Measurements from ENCODE around the gene REEP5. TPM values are rescaled to one million over a fixed set of nuclear protein-coding genes. Genes with fewer than 3 reads are reported as not detected.
A peak's percentile ranks its signal among the peaks of the same experiment; 100 is the strongest.
"Not testable (repeated sequence)": the region's sequence is repeated elsewhere in the genome, so short reads cannot be mapped to it uniquely, and the experiment has no call there.

REEP5 gene
- polyA plus RNA-seq, 5 donors: 66.5 to 83.6 (median 78.1) TPM

GRCh38 chr5:112892776-112893175 lies 29.3 kb downstream of the REEP5 start:
- DNase-seq: no peak

GRCh38 chr5:112892066-112892465 lies 30.0 kb downstream of the REEP5 start:
- DNase-seq: not testable (repeated sequence)

DNA sequence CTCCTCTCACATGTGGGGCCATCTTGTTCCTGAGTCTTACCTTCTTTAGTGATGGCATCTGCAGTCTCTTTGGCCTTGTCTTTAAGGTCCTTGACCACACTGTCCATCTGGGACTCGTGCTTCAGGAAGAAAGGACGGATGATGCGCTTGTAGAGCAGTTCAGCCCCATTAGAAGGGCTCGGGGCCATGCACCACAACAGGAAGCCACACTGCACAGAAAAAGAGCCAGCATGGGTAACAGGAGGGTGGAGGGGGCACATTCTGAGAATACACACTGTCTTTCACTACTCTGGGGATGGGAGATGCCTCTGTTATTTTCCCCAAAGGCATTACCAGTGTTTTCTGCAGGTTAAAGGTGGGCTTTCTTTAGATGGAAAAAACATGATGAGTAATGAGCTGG lies 35.1 kb downstream of the REEP5 start:
- no peak for DNase-seq

GRCh38 chr5:112885001-112885400 lies 37.0 kb downstream of the REEP5 start:
- no peak for DNase-seq

- no peak for DNase-seq
Observed at GRCh38 chr5:112883192-112883591, 38.8 kb downstream of the REEP5 start.

DNA sequence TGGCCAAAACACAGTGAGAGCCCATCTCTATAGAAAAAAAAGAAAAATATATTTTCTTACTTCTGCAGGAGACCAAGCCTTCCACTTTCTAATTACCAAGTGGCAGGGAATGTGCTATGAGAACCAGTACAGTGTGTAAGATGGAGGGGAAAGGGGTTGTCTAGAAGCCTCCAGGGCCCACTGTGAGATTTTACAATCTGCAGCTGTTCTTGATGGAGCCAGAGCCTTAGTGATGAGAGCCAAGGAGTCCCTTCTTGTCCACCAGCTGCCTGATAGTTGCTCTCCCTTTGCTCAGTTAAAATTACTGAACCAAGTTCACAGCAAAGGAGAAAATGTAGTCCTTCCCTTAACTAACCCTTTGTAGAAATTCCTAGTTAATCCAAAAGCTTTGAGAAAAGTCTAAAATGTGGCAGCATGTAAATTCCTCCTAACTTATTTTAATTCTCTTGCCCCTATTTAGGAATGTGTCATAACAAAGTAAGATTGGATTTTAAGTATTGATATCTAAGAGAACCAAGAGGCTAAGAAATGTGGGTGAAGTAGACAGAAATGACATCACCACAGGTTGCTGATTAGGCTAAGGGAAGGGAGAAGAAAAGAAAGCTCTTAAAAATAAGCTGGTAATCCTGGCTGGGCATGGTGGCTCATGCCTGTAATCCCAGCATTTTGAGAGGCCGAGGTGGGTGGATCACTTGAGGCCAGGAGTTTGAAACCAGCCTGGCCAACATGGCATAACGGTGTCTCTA lies 41.6 kb downstream of the REEP5 start:
- peak in 1 of 2 donors; percentile 10 for DNase-seq

DNA sequence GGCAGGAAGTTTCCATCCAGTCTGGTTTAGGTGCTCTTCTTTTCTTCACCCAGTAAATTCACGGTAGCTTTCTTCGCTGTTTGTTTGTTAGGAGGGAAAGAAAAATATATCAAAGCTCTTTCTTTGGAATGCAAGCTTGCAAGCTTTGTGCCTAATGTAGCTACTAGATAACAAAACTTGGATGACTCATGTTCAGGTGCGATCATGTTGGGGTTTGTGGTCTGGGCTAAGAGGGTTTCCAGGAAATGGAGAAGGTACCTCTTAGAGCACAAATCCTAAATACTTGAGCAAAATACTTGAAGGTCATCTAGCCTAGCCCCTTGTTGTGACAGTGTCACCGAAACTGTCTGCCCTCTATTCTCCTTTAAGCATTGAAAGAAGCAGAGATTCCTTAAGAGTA lies 43.3 kb downstream of the REEP5 start:
- DNase-seq: no peak

DNA sequence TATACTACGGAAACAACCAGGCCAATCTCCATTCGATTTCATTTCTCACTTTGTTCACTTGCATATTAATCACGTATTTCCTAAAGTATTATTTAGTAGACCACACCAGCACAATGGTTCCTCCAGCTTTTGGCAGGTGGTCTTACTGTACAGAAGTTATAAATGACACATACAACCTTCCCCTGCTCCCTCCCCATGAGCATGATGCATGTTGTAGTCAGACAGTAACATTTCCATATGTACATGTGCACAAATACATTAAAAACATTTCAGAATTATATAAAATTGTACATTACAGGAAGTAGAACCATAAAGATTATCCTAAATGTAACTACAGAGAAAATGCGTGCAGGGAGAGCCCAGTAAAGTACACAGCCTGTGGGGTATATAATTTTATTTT lies 43.9 kb downstream of the REEP5 start:
- no peak for DNase-seq

DNA sequence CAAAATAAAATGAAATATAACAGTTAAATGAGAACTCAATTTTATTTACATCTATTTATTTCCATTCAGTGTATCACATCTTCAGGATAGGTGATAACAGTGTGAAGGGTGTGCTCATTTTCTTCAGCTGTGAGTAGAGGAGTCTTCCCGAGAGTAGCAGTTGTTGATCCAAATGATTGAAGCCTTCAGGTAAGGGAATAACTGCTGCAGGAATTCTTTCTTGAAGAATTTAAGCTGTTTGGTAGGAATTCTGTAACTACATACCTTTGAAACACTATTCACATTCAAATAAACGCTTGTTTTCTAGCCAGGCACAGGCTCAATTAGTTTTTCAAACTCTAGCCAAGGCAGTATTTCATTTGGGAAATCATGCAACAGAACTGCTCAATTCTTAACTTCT lies 45.7 kb downstream of the REEP5 start:
- DNase-seq: no peak

DNA sequence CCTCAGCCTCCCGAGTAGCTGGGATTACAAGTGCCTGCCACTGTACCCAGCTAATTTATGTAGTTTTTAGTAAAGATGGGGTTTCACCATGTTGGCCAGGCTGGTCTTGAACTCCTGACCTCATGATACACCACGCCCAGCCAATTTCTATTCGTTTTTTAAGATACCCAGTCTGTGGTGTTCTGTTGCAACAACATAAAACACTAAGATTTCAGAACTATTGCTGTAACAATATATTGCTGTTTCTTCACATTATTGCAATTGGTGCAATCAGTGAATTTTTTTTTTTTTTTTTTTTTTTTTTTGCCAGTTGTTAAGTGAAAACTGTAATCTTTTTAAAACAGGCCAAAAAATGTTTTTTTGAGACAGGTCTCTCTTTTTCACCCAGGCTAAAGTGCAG lies 51.1 kb downstream of the REEP5 start:
- no peak for DNase-seq

DNA sequence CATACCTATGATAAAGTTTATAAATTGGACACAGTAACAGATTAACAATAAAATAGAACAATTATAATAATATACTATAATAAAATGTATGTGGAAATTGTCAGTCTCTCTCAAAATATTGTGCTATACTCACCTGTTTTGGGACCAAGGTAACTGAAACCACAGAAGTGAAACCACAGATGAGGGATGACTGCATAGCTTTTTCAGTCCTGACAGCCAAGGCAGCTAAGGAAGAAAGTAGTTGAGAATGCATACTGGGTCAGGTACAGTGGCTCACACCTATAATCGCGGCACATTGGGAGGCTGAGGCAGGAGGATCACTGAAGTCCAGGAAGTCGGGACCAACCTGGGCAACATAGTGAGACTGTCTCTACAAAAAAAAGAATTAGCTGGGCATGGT lies 52.1 kb downstream of the REEP5 start:
- DNase-seq: no peak

DNA sequence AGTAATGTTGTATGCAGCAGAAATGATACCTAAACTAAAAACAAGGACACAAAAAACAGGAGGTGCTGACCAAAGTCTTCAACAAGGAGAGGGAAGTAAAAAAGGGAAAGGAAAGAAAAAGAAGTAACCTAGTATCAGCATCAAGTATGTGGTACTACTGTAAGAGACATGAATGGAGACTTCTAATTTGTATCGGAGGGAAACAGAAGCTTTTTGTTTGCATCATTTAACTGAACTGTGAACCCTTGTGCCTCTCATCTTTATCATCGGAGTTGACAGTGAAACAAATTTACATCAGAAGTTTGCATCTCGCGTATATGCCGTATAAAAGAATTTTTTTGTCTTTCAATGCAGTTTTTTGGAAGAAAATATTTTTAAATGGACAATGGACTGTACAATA lies 54.6 kb downstream of the REEP5 start:
- no peak for DNase-seq

GRCh38 chr5:112866739-112867138 lies 55.3 kb downstream of the REEP5 start:
- DNase-seq: no peak

GRCh38 chr5:112865128-112865527 lies 56.9 kb downstream of the REEP5 start:
- DNase-seq: no peak

DNA sequence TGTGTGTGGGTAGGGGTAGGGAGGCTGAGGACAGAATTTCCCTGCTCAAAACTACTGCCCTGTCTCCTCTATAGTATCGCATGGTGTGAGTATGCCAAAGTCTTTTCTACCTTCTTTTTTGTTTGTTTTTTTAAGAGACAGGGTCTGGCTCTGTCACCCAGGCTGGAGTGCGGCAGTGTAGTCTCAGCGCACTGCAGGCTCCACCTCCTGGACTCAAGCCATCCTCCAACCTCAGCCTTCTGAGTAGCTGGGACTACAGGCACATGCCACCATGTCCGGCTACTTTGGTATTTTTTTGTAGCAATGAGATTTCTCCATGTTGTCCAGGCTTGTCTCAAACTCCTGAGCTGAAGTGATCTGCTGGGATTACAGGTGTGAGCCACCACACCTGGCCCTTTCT lies 58.5 kb downstream of the REEP5 start:
- DNase-seq: no peak

- no peak for DNase-seq
Observed at GRCh38 chr5:112862085-112862484, 59.9 kb downstream of the REEP5 start.

GRCh38 chr5:112861638-112861985 lies 60.4 kb downstream of the REEP5 start:
- no peak for DNase-seq

DNA sequence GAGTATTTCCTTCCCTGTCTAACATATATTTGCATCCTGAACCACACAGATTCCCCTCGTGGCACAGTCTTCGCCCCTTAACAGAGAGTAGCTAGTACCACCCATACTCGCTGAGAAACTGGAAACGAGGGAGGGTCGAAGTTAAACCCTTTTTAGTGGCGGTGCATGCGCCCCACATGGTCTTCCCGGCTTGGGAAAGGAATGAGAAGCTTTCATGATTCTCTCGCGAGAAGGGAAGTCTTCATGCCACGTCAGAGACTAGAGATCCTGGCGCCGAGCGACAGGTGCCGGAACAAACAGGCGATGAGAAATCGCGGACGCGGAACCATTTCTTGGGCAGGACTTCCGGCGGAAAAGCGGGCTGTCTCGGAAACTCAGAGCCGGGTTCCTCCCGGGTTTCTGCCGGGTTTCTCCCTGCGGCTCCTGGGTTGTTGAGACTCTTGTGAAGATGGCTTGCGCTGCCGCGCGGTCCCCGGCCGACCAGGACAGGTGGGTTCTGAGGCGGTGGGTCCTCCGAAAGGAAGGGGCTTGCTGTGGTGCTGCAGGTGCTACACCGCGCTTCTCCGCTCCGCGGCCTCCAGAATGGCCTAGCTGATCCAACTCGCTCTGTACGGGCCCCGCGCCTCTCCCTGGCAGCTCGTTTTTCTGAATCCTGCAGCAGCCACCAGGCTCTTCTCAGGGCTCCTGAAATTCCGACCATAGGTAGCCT lies 60.9 kb downstream of the REEP5 start, which contains the start of gene SRP19:
Gene SRP19 (plus strand): TSS at position 359 of the 709 bp plus-strand sequence. CDS start 90 bp downstream, at position 449.
- peak; percentile 93 to 95 for DNase-seq

DNA sequence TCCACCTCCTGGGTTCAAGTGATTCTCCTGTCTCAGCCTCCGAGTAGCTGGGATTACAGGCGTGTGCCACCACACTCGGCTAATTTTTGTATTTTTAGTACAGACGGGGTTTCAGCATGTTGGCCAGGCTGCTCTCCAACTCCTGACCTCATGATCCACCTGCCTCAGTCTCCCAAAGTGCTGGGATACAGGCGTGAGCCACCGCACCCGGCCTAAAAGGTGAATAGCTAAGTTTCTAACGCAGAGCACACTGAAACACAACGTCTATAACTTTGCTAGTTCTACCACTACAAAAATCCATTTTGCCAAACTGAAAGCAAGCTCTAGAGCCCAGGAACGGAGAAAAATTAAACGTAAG lies 61.5 kb downstream of the REEP5 start:
- DNase-seq: not testable (repeated sequence)

GRCh38 chr5:112857866-112858265 lies 64.2 kb downstream of the REEP5 start:
- DNase-seq: no peak

- no peak for DNase-seq
Observed at GRCh38 chr5:112854651-112855050, 67.4 kb downstream of the REEP5 start.

DNA sequence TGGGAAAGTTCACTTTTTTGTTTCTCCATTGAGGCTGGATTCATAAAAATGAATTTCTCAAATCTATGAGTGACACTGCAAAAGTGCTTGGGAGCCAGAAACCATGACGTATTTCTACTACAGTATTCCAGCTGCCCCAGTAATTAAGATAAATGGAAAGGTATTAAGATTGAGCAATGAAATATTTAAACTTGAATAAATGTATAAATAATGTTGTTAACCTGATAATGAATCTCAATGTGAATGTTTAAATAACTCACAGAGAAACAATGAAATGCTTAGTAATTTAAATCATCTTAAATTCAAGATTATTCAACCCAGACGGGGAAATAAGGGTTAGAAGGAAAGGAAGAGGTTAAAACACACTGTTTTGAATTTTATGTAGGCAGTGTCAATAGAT lies 72.1 kb downstream of the REEP5 start:
- no peak for DNase-seq

DNA sequence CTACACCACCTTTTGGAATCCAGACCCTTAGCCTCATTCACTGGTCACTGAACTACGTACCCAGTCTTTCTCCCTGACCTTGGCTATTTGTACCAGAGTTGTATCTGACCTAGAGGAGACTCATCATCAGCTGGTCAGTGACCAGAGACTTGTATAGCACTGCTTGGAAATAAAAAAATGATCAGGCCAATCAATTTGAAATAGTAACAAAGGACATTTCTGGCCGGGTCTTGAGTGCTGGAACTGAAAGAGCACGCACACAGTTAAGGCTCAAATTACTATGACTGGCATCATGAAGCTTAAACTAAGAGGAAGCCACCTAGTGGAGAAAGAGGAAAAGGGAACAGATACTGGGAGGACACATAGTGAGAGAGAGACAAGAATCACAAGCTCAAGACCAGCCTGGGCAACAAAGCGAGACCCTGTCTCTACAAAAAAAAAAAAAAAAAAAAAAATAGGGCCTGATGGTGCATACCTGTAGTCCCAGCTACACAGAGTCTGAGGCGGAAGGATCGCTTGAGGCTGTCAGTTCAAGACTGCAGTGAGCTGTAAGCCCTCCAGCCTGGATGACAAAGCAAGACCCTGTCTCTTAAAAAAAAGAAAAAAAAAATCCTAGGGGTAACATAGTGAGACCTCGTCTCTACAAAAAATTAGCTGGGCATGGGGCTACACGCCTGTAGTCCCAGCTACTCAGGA lies 73.8 kb downstream of the REEP5 start:
- DNase-seq: peak; percentile 13 to 33
